ENCODE results near the gene CBX7. TPM values are rescaled to one million over a fixed set of nuclear protein-coding genes. Genes with fewer than 3 reads are reported as not detected.
A peak's percentile ranks its signal among the peaks of the same experiment; 100 is the strongest.

Gene CBX7
- total RNA-seq, 1 donor from 2014 or later = 5.9 TPM

DNA sequence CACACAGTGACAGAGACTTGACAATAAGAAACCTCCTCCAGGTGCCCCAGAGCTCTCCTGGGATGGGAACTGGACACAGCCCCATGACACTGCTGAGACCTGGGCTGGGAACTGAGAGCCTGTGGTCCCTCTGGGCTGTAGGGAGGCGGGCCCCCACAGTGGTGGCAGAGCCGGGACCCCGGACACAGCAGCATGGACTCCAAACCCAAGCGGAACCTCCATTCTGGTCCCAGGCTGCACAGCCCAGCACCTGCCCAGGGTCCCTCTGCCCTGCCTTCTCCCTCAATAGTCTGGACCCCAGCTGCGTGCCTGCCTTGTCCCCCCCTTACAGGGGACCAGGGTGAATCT lies 63.8 kb downstream of the CBX7 start:
- no peak for DNase-seq
- H3K9me3 Mint-ChIP-seq (ENCODE audit: unreplicated experiment) = peaks cover 1% of the 10 kb centered on the region
- TF ChIP-seq, protein P1, sequence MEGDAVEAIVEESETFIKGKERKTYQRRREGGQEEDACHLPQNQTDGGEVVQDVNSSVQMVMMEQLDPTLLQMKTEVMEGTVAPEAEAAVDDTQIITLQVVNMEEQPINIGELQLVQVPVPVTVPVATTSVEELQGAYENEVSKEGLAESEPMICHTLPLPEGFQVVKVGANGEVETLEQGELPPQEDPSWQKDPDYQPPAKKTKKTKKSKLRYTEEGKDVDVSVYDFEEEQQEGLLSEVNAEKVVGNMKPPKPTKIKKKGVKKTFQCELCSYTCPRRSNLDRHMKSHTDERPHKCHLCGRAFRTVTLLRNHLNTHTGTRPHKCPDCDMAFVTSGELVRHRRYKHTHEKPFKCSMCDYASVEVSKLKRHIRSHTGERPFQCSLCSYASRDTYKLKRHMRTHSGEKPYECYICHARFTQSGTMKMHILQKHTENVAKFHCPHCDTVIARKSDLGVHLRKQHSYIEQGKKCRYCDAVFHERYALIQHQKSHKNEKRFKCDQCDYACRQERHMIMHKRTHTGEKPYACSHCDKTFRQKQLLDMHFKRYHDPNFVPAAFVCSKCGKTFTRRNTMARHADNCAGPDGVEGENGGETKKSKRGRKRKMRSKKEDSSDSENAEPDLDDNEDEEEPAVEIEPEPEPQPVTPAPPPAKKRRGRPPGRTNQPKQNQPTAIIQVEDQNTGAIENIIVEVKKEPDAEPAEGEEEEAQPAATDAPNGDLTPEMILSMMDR (IDR thresholded peaks at IDR 0.05; ENCODE audit: partially characterized antibody, unreplicated experiment) = no peak
- no peak overlapping the region for H3K27ac Mint-ChIP-seq (ENCODE audit: unreplicated experiment)
- H3K27me3 Mint-ChIP-seq (ENCODE audit: unreplicated experiment) = peaks cover 8% of the 10 kb centered on the region
- H3K4me1 Mint-ChIP-seq (ENCODE audit: low read depth, unreplicated experiment) = peaks cover 7% of the 10 kb centered on the region
- no peaks in the 10 kb centered on the region for H3K36me3 Mint-ChIP-seq (ENCODE audit: unreplicated experiment)
- no peak overlapping the region for H3K4me3 Mint-ChIP-seq (ENCODE audit: unreplicated experiment)

DNA sequence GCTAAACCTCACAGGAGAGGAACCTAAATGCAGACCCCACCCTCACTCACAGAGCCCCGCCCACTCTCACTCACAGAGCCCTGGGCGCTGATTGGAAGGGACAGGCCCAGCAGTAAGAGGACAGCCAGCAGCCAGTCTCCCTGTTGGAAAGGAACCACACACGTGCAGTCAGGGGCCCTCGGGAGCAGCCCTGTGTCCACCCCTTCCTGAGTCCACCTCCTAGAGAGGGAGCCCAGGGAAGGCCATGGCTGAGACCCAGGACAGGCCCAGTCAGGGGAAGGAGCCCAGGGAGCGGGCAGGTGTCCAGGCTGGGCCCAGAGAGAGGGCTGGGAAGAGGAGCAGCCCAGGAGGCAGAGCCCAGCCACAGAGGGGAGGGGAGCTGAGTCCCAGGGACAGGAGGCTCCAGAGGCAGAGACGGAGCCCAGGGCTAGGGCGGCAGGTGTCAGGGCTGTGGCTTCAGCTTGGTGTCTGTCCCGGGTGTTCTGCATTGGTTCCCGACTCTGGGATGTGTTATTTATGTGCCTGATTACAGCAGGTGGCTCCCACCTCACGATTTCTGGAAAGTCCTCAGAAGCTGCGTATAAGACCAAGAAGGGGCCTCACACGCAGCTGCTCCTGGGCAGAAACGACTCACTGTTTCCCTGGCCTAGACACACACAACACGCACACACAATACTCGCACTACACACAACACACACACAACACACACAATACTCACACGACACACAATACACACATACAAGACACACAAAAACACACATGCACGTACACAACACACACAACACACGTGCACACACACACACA lies 64.4 kb downstream of the CBX7 start:
- Mint-ChIP-seq H3K36me3 (ENCODE audit: unreplicated experiment) (no peaks in the 10 kb centered on the region), H3K4me3 (ENCODE audit: unreplicated experiment) (no peak overlapping the region), H3K27ac (ENCODE audit: unreplicated experiment) (peak overlapping the region; percentile 64), H3K4me1 (ENCODE audit: low read depth, unreplicated experiment) (peaks cover 7% of the 10 kb centered on the region), H3K9me3 (ENCODE audit: unreplicated experiment) (peaks cover 1% of the 10 kb centered on the region), H3K27me3 (ENCODE audit: unreplicated experiment) (peaks cover 8% of the 10 kb centered on the region)
- peak; percentile 60 for DNase-seq
- TF ChIP-seq, protein P1 (IDR thresholded peaks at IDR 0.05; ENCODE audit: partially characterized antibody, unreplicated experiment) = no peak

DNA sequence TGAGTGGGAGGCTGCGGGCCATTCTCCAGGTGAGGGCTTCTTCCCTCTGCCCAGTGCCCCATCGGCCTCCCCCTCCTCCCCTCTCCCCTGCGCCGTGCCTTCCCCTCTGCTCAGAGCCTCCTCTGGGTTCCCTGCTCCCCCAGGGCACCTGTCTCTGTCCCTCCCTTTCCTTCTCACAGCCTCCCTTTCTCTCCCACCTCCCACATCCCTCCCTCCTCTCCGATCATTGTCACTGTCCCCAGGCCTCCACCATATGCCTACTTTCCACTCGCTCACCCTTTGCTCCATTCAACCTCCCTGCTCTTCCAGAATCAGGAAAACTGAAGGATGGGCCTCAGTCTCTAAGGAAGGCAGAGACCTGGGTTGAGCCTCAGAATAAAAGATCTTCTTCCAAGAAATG lies 65.4 kb downstream of the CBX7 start:
- H3K36me3 Mint-ChIP-seq (ENCODE audit: unreplicated experiment) = no peaks in the 10 kb centered on the region
- no peak overlapping the region for H3K27ac Mint-ChIP-seq (ENCODE audit: unreplicated experiment)
- H3K4me3 Mint-ChIP-seq (ENCODE audit: unreplicated experiment) = no peak overlapping the region
- TF ChIP-seq, protein P1 (IDR thresholded peaks at IDR 0.05; ENCODE audit: partially characterized antibody, unreplicated experiment) = no peak
- peaks cover 7% of the 10 kb centered on the region for H3K4me1 Mint-ChIP-seq (ENCODE audit: low read depth, unreplicated experiment)
- DNase-seq = no peak
- H3K9me3 Mint-ChIP-seq (ENCODE audit: unreplicated experiment) = peaks cover under 1% of the 10 kb centered on the region
- H3K27me3 Mint-ChIP-seq (ENCODE audit: unreplicated experiment) = peaks cover 6% of the 10 kb centered on the region

DNA sequence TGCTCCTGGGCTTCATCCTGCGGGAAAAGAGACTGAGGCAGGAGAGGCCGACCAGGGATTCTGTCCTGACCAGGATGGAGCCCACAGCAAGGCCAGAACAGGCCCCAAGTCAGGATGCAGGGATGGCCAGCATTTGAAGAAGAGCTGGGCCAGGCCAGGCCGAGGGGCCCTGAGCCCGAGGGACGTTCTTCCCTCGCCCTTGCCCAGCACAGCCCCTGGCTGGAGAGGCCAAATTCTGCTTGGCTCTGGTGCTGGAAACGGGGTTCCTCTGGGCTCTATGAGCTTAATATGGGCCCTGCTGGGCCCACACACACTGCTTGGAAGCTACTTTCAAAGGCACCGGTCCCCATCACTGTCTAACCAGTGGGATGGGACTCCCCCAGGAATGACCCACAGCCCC lies 67.8 kb downstream of the CBX7 start:
- peaks cover 12% of the 10 kb centered on the region for H3K27me3 Mint-ChIP-seq (ENCODE audit: unreplicated experiment)
- peaks cover 7% of the 10 kb centered on the region for H3K4me1 Mint-ChIP-seq (ENCODE audit: low read depth, unreplicated experiment)
- H3K4me3 Mint-ChIP-seq (ENCODE audit: unreplicated experiment) = no peak overlapping the region
- DNase-seq = no peak
- H3K36me3 Mint-ChIP-seq (ENCODE audit: unreplicated experiment) = no peaks in the 10 kb centered on the region
- H3K9me3 Mint-ChIP-seq (ENCODE audit: unreplicated experiment) = no peaks in the 10 kb centered on the region
- H3K27ac Mint-ChIP-seq (ENCODE audit: unreplicated experiment) = no peak overlapping the region
- TF ChIP-seq, protein P1 (IDR thresholded peaks at IDR 0.05; ENCODE audit: partially characterized antibody, unreplicated experiment) = no peak

All from glutamatergic neuron (in vitro differentiated cells).